ENCODE data around the gene CNTROB.

Gene CNTROB

GRCh38 chr17:7931709-7932482, at the start of gene CNTROB, which contains the start of gene TRAPPC1:
TSS of gene CNTROB (plus strand) at chr17:7932206. CDS start at chr17:7933080, 874 bp downstream.
TSS of gene TRAPPC1 (minus strand) at chr17:7931946. CDS start at chr17:7931829, 117 bp downstream.
- DNase-seq, result peak; percentile 94 to 100 (median 99)

- no peak for DNase-seq
These were observed 49.4 kb upstream of the CNTROB start for GRCh38 chr17:7882629-7883028.

- DNase-seq, result no peak
These were observed 48.1 kb upstream of the CNTROB start for GRCh38 chr17:7883781-7884386.

GRCh38 chr17:7884581-7885366, 47.2 kb upstream of the CNTROB start:
- DNase-seq, result no peak

- peak in 8 of 56 donors; percentile 11 to 62 (median 28) for DNase-seq
These were observed 46.4 kb upstream of the CNTROB start for GRCh38 chr17:7885367-7886226.

GRCh38 chr17:7886227-7887037, 45.6 kb upstream of the CNTROB start:
- DNase-seq, result peak in 3 of 56 donors; percentile 10 to 31 (median 28)

GRCh38 chr17:7887038-7887481, 44.9 kb upstream of the CNTROB start:
- no peak for DNase-seq

GRCh38 chr17:7887482-7888183, 44.4 kb upstream of the CNTROB start:
- peak in 55 of 56 donors; percentile 30 to 91 (median 81) for DNase-seq

GRCh38 chr17:7888184-7888920, 43.7 kb upstream of the CNTROB start, which contains the start of gene CHD3:
TSS of gene CHD3 (plus strand) at chr17:7888789. CDS start at chr17:7889001, 212 bp downstream.
- peak in 3 of 56 donors; percentile 18 to 31 (median 22) for DNase-seq

- DNase-seq, result peak; percentile 53 to 97 (median 94)
These were observed 42.6 kb upstream of the CNTROB start for GRCh38 chr17:7889166-7889955.

GRCh38 chr17:7893187-7893880, 38.7 kb upstream of the CNTROB start:
- DNase-seq, result no peak

GRCh38 chr17:7894226-7894625, 37.8 kb upstream of the CNTROB start:
- no peak for DNase-seq

GRCh38 chr17:7894866-7895265, 37.1 kb upstream of the CNTROB start:
- DNase-seq, result no peak

GRCh38 chr17:7897090-7897489, 34.9 kb upstream of the CNTROB start:
- DNase-seq, result no peak

GRCh38 chr17:7897773-7898172, 34.2 kb upstream of the CNTROB start:
- DNase-seq, result peak in 16 of 56 donors; percentile 0 to 54 (median 24)
